PC-9 (cell line): ENCODE measurements around the gene CDKN2B-AS1. TPM values are rescaled to one million over a fixed set of nuclear protein-coding genes. Genes with fewer than 3 reads are reported as not detected.

Experiments used
- BruUV-seq: library from RNA; stranded (reverse); fragments of 400-500 nt; replicated peaks from 2 replicates; lab custom pipeline; 2021; lab: Mats Ljungman, UMichigan
- CTCF ChIA-PET: fragments of 300-600 bp; sonication (Branson Sonifier 250); formaldehyde crosslinking; loops from one replicate; lab custom pipeline; 2022; ENCODE audit warnings: antibody characterized with exemption; lab: Charles Lee
- POLR2A ChIA-PET: fragments of 300-600 bp; sonication (Branson Sonifier 250); formaldehyde crosslinking; loops from one replicate; lab custom pipeline; 2022; ENCODE audit warnings: antibody characterized with exemption; ENCODE audit not compliant: unreplicated experiment; lab: Charles Lee
- DNase-seq, 2 experiments: peaks; one replicate each; pipeline versions ENCODE4 v3.0.0 to v3.0.0-alpha.2; 2015 to 2022; ENCODE audit warnings: mixed read lengths in 1 of 2
- H2AFZ ChIP-seq: fragments of 200-600 bp; sonication (generic); 2 replicates; pipeline ENCODE4 v1.8.1; 2017; ENCODE audit warnings: antibody characterized with exemption
- H3F3A ChIP-seq: fragments of 200-600 bp; sonication (generic); 2 replicates; pipeline ENCODE4 v1.8.1; 2017; ENCODE audit warnings: antibody characterized with exemption, mild to moderate bottlenecking, low read depth; ENCODE audit not compliant: insufficient read depth
- H3K27ac ChIP-seq: fragments of 200-600 bp; sonication (generic); 2 replicates; pipeline ENCODE4 v1.6.1; 2016; ENCODE audit warnings: mixed run types
- H3K27me3 ChIP-seq: fragments of 200-600 bp; sonication (generic); 2 replicates; pipeline ENCODE4 v1.6.1; 2016; ENCODE audit warnings: low read depth, mixed run types; ENCODE audit not compliant: insufficient read depth
- H3K36me3 ChIP-seq: fragments of 200-600 bp; sonication (generic); 2 replicates; pipeline ENCODE4 v1.6.1; 2016; ENCODE audit warnings: low read depth, mixed run types
- H3K4me1 ChIP-seq: fragments of 200-600 bp; sonication (generic); replicated peaks from 2 replicates; pipeline ENCODE4 v1.6.1; 2016; ENCODE audit warnings: mixed run types; ENCODE audit not compliant: insufficient read depth
- H3K4me2 ChIP-seq: fragments of 200-600 bp; sonication (generic); 2 replicates; pipeline ENCODE4 v1.6.1; 2017; ENCODE audit warnings: mixed run types
- H3K4me3 ChIP-seq: fragments of 200-600 bp; sonication (generic); 2 replicates; pipeline ENCODE4 v1.6.1; 2016; ENCODE audit warnings: mixed run types
- H3K79me2 ChIP-seq: fragments of 200-600 bp; sonication (generic); 2 replicates; pipeline ENCODE4 v1.6.1; 2017; ENCODE audit warnings: low read depth, mixed run types
- H3K9me2 ChIP-seq: fragments of 200-600 bp; sonication (generic); 2 replicates; pipeline ENCODE4 v1.8.1; 2017; ENCODE audit warnings: mild to moderate bottlenecking; ENCODE audit not compliant: insufficient read depth
- H3K9me3 ChIP-seq: fragments of 200-600 bp; sonication (generic); 2 replicates; pipeline ENCODE4 v1.8.1; 2016; ENCODE audit warnings: low read depth; ENCODE audit not compliant: insufficient read depth
- H4K20me1 ChIP-seq: fragments of 200-600 bp; sonication (generic); 2 replicates; pipeline ENCODE4 v1.8.1; 2017; ENCODE audit not compliant: insufficient read depth
- EZH2 ChIP-seq: fragments of 200-600 bp; sonication (generic); IDR thresholded peaks from 2 replicates; pipeline ENCODE4 v1.8.0; 2017; ENCODE audit warnings: antibody characterized with exemption, low read depth
- intact Hi-C: fragments of 100-400 bp; cut with micrococcal nuclease; formaldehyde crosslinking; loops from one replicate; pipeline ENCODE4 v1.10.0; 2022; ENCODE audit not compliant: unreplicated experiment
- total RNA-seq: library from RNA; stranded (reverse); gene quantifications from 2 replicates; pipeline ENCODE4 v1.2.3, GENCODE V29; 2021
- TF ChIP-seq, protein P1 (sequence below): fragments of 200-600 bp; sonication (generic); conservative IDR thresholded peaks from 2 replicates; pipeline ENCODE4 v1.6.1; 2017; ENCODE audit warnings: mixed run types, antibody characterized with exemption, mild to moderate bottlenecking, moderate library complexity

CDKN2B-AS1 gene
- total RNA-seq, 1 experiment from 2014 or later = 11.6 TPM

DNA sequence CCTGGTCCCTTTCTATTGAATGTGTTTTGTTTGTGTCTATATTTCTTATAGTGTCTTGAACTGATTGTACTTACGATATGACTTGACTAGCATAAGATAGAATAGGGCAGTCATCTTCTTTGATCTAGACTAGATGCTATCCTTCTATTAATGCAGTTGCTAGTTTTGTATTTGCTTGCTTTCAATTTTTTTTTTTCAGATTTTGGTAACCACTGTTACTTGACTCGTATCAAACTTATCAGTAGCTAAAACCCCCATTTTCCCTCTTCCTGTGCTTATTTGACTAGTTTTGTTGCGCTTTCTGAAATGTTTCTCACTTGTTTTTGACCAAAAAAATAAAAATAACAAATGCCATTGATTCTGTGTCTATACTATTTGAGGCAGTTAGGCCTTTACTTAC, 83.5 kb downstream of the CDKN2B-AS1 start:
- no TSS peak for BruUV-seq
- peaks cover under 1% of the 10 kb centered on the region for H3K9me3 ChIP-seq
- TF ChIP-seq, protein P1, sequence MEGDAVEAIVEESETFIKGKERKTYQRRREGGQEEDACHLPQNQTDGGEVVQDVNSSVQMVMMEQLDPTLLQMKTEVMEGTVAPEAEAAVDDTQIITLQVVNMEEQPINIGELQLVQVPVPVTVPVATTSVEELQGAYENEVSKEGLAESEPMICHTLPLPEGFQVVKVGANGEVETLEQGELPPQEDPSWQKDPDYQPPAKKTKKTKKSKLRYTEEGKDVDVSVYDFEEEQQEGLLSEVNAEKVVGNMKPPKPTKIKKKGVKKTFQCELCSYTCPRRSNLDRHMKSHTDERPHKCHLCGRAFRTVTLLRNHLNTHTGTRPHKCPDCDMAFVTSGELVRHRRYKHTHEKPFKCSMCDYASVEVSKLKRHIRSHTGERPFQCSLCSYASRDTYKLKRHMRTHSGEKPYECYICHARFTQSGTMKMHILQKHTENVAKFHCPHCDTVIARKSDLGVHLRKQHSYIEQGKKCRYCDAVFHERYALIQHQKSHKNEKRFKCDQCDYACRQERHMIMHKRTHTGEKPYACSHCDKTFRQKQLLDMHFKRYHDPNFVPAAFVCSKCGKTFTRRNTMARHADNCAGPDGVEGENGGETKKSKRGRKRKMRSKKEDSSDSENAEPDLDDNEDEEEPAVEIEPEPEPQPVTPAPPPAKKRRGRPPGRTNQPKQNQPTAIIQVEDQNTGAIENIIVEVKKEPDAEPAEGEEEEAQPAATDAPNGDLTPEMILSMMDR = no peak
- TF ChIP-seq EZH2 = no peak
- peaks cover 3% of the 10 kb centered on the region; the same call in 1 of the 2 replicates for H3K36me3 ChIP-seq
- no peaks in the 10 kb centered on the region for H3K9me2 ChIP-seq
- no peaks in the 10 kb centered on the region for H3K27me3 ChIP-seq
- peaks cover 6% of the 10 kb centered on the region for H3K4me1 ChIP-seq
- no peak overlapping the region for H3K4me2 ChIP-seq
- no peak for DNase-seq
- H3K27ac ChIP-seq = no peak overlapping the region
- no peaks in the 10 kb centered on the region for H3K79me2 ChIP-seq
- H4K20me1 ChIP-seq = no peaks in the 10 kb centered on the region
- H2AFZ ChIP-seq = no peak overlapping the region
- ChIA-PET CTCF (no interaction called here), POLR2A (no interaction called here)
- no peaks in the 10 kb centered on the region; the same call in 1 of the 2 replicates for H3F3A ChIP-seq
- no peak overlapping the region for H3K4me3 ChIP-seq
- intact Hi-C loops = no loop called here

DNA sequence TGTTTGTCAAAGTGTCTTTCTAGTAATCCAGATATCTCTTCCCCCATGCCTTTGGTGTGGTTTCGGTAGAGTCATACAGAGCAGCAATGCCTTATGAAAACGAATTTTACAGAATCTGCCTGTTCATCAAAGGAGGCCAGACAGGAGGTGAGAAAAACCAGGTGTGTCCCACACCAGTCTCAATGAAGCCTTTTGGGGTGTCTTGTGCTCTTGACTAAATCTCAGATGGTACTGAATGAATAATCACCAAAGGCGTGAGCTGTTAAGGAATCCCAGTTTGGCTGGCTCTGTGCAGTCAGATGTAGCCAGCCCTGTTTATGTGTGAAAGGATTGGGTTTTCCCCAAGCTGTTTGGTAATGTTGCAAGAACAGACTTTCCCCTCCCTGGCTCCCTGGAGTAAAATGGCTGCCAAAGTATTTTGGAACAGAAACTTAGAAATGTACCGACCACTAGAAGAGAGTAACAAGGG, 85.3 kb downstream of the CDKN2B-AS1 start:
- no peak for DNase-seq
- H3K36me3 ChIP-seq = peaks cover 4% of the 10 kb centered on the region; the same call in 1 of the 2 replicates
- no peaks in the 10 kb centered on the region for H3K79me2 ChIP-seq
- no peaks in the 10 kb centered on the region for H3K9me2 ChIP-seq
- H4K20me1 ChIP-seq = no peaks in the 10 kb centered on the region
- H3K9me3 ChIP-seq = peaks cover 7% of the 10 kb centered on the region
- BruUV-seq = no TSS peak
- intact Hi-C loops = no loop called here
- H2AFZ ChIP-seq = no peak overlapping the region
- peaks cover 17% of the 10 kb centered on the region for H3F3A ChIP-seq
- peaks cover 23% of the 10 kb centered on the region for H3K4me1 ChIP-seq
- POLR2A ChIA-PET = no interaction called here
- no peak overlapping the region for H3K4me2 ChIP-seq
- H3K27ac ChIP-seq = no peak overlapping the region
- H3K27me3 ChIP-seq = no peaks in the 10 kb centered on the region
- TF ChIP-seq, protein P1 = no peak
- no peak for TF ChIP-seq EZH2
- CTCF ChIA-PET = no interaction called here
- H3K4me3 ChIP-seq = no peak overlapping the region

DNA sequence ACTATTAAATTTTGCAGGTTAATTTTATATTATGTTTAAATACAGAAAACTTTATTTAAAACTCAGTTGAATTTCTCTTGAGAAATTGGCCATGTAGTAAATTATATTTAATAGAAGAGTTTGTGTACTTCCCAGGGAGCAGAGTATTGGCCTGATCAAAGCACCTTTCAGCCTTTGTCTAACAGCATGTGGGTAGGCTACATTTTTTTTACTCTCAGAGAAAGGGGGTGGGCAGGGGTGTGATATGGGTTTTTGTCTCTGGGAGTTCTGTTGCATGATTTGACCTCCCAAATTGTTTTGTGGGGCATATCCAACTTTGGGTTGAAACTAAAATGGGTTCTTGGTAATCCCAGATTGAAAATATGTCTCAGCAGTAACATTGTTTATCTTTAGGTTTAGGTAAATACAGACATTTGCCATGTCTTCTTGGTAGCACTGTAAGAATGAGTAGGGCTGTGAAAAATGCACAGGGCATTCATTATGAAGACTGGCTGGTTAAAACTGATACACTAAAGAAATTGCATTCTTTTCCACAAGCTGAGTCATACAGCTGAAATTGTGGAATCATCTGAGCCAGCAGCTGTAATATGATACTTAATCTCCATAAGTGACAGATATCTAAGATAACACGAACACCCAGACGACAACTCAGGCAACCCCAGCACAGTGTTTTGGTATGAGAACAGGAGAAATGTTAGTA, 89.9 kb downstream of the CDKN2B-AS1 start:
- DNase-seq = peak; percentile 42 to 96
- Histone ChIP-seq H3K4me1 (peaks cover 54% of the 10 kb centered on the region), H3K36me3 (peaks cover 8% of the 10 kb centered on the region; the same call in 1 of the 2 replicates), H3K27ac (peak overlapping the region; percentile 100), H3K79me2 (no peaks in the 10 kb centered on the region), H3K4me2 (peak overlapping the region; percentile 75), H2AFZ (no peak overlapping the region), H3K4me3 (peak overlapping the region; percentile 43; the same call in 1 of the 2 replicates), H3F3A (peaks cover 38% of the 10 kb centered on the region), H3K9me2 (peaks cover 5% of the 10 kb centered on the region; the same call in 1 of the 2 replicates), H3K9me3 (peaks cover 7% of the 10 kb centered on the region), H4K20me1 (no peaks in the 10 kb centered on the region), H3K27me3 (no peaks in the 10 kb centered on the region)
- TF ChIP-seq EZH2 = no peak
- TF ChIP-seq, protein P1 = no peak
- intact Hi-C loops = loop anchor here (1.0 to 2.0 kb wide), 7 partner anchors 19 to 154 kb away; partner anchors contain the start of gene CDKN2B
- CTCF ChIA-PET = interaction anchor here (0.8 to 1.0 kb wide), 2 partner anchors 35 to 127 kb away, joined by 3 to 4 read pairs; no protein-coding TSS in a partner anchor
- POLR2A ChIA-PET = interaction anchor here (0.7 to 1.0 kb wide), 5 partner anchors 17 to 713 kb away, joined by 3 to 6 read pairs (median 5); no protein-coding TSS in a partner anchor
- TSS peak; percentile 82 for BruUV-seq
